ELR (cell line): ENCODE measurements around the gene RAD51.

Source experiments
- DNase-seq: peaks from one replicate; pipeline ENCODE4 v3.0.0-alpha.2; 2015; ENCODE audit warnings: low read depth

Gene RAD51

GRCh38 chr15:40722934-40723333 lies 28.0 kb downstream of the RAD51 start:
- DNase-seq, result peak; percentile 42

- no peak for DNase-seq
These were observed 28.9 kb downstream of the RAD51 start for GRCh38 chr15:40723919-40724318.

GRCh38 chr15:40731034-40731433 lies 36.1 kb downstream of the RAD51 start:
- no peak for DNase-seq

- DNase-seq, result no peak
These were observed 41.6 kb downstream of the RAD51 start for GRCh38 chr15:40736575-40736974.

- DNase-seq, result no peak
These were observed 42.1 kb downstream of the RAD51 start for GRCh38 chr15:40737048-40737447.

- no peak for DNase-seq
These were observed 44.1 kb downstream of the RAD51 start for GRCh38 chr15:40739047-40739446.

GRCh38 chr15:40739854-40740253 lies 44.9 kb downstream of the RAD51 start:
- DNase-seq, result no peak

- DNase-seq, result no peak
These were observed 48.5 kb downstream of the RAD51 start for GRCh38 chr15:40743485-40743901.

GRCh38 chr15:40743921-40744814 lies 49.2 kb downstream of the RAD51 start:
- peak; percentile 90 for DNase-seq

GRCh38 chr15:40744815-40745152 lies 49.8 kb downstream of the RAD51 start:
- no peak for DNase-seq

- no peak for DNase-seq
These were observed 52.0 kb downstream of the RAD51 start for GRCh38 chr15:40746916-40747418.

- DNase-seq, result no peak
These were observed 53.0 kb downstream of the RAD51 start for GRCh38 chr15:40747685-40748631.

GRCh38 chr15:40749151-40749630 lies 54.2 kb downstream of the RAD51 start:
- no peak for DNase-seq

- DNase-seq, result no peak
These were observed 55.9 kb downstream of the RAD51 start for GRCh38 chr15:40750885-40751284.

GRCh38 chr15:40751745-40752144 lies 56.8 kb downstream of the RAD51 start:
- DNase-seq, result no peak

GRCh38 chr15:40754574-40754882 lies 59.6 kb downstream of the RAD51 start:
- peak; percentile 21 for DNase-seq

- DNase-seq, result peak; percentile 93
These were observed 60.2 kb downstream of the RAD51 start, which contains the start of gene RMDN3 for GRCh38 chr15:40754883-40755811. TSS of gene RMDN3 (minus strand) at chr15:40755254. CDS start at chr15:40754783, 471 bp downstream.

- peak; percentile 20 for DNase-seq
These were observed 60.8 kb downstream of the RAD51 start for GRCh38 chr15:40755812-40756208.

GRCh38 chr15:40756938-40757337 lies 62.0 kb downstream of the RAD51 start:
- DNase-seq, result no peak

- no peak for DNase-seq
These were observed 65.0 kb downstream of the RAD51 start for GRCh38 chr15:40759961-40760360.
